Sciatic nerve (tissue), 2 donors: ENCODE measurements around the gene C7orf25. TPM values are rescaled to one million over a fixed set of nuclear protein-coding genes. Genes with fewer than 3 reads are reported as not detected.

Experiments used
- ATAC-seq: fragments of 200-7000 bp; cut with Tn5 transposase; one replicate; pipeline ENCODE4 v1.9.1; 2020; ENCODE audit warnings: mild to moderate bottlenecking, moderate library complexity
- DNase-seq: peaks from one replicate; pipeline ENCODE4 v3.0.0-alpha.2; 2020; ENCODE audit warnings: low spot score
- intact Hi-C: fragments of 100-400 bp; cut with DNase I; formaldehyde crosslinking; loops from one replicate; pipeline ENCODE4 v1.14.2; 2022
- total RNA-seq: library from RNA; stranded (reverse); fragmentation: NEBNext Ultra II Directional; extraction: Animal tissue kit (Norgen Biotek cat#: 25700); gene quantifications from one replicate; pipeline ENCODE4 v1.2.1, GENCODE V29; 2021
- donor health status: DM: no; HTN: no; CAD: no.
- donor health status: DM: no; HTN: no; CAD: no.

C7orf25 gene
- total RNA-seq, 1 donor from 2014 or later, result 10.1 TPM

- intact Hi-C loops, result no loop called here
- ATAC-seq (no peak), DNase-seq (no peak)
Observed at GRCh38 chr7:42931447-42931833, 19.6 kb upstream of the C7orf25 start.

- intact Hi-C loops, result no loop called here
- no peak for ATAC-seq
- DNase-seq, result no peak
Observed at GRCh38 chr7:42930889-42931288, 19.0 kb upstream of the C7orf25 start.

DNA sequence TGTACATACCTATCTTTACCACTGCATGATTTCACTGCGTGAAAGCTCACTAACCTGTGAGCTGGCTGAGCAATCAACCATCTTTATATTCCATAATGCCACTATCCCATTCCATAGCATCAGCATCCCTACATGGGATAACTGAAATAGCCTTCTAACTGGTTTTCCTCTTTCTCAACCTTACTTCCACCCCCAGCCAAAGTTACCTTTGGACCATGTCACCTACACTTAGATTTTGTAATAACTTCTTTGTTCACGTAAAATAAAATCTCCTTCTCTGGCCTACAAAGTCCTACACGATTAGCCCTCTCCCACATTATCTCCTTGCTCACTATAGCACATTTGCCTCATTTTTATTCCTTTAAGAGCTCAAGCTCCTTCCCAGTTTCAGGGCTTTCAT, 17.6 kb upstream of the C7orf25 start:
- intact Hi-C loops, result no loop called here
- DNase-seq, result no peak
- ATAC-seq, result no peak

DNA sequence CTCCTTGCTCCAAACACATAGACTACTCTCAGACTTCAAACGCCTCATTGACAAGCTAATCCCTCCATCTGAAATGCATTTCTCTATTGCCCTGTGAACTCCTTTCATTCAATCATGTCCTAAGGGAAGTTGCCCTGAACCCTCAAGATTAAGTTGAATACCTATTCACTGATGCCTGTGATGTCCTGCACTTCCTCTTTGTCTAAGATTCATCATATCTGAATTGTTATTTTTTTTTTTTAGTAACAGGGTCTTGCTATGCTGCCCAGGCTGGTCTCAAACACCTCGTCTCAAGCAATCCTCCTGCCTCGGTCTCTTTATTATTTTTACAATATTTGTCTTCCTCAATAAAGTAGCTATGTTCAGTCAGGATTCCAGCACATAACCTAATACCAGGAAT, 16.9 kb upstream of the C7orf25 start:
- DNase-seq (no peak), ATAC-seq (no peak)
- intact Hi-C loops, result no loop called here

- intact Hi-C loops, result no loop called here
- ATAC-seq (no peak), DNase-seq (no peak)
Observed at GRCh38 chr7:42926204-42926603, 14.3 kb upstream of the C7orf25 start.

GRCh38 chr7:42925630-42926029, 13.8 kb upstream of the C7orf25 start:
- no peak for ATAC-seq
- intact Hi-C loops, result no loop called here
- DNase-seq, result no peak

DNA sequence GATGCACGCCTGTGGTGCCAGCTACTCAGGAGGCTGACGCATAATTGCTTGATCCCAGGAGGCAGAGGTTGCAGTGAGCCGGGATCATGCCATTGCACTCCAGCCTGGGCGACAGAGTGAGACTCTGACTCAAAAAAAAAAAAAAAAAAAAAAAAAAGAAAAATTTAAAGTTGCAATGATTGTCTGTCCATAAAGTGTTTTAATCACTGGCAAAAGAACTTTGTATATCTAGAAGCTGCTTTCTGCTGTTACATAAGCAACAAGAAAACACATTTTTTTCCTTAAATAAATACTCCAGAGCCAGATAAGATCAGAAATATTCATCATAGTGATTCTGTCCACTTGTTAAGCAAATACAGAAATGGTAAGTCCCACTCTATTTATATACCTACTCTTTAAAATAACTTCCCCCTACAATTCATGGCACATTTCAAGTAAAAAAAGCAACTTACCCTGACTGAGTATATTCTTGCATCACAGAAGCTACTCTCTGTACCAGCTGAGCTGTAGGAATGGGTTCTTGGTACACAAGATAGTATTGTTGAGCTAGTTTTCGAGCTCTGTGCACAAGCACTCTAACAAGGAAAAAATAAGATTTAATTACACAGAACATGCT, 12.5 kb upstream of the C7orf25 start:
- intact Hi-C loops, result no loop called here
- DNase-seq (no peak), ATAC-seq (no peak)

DNA sequence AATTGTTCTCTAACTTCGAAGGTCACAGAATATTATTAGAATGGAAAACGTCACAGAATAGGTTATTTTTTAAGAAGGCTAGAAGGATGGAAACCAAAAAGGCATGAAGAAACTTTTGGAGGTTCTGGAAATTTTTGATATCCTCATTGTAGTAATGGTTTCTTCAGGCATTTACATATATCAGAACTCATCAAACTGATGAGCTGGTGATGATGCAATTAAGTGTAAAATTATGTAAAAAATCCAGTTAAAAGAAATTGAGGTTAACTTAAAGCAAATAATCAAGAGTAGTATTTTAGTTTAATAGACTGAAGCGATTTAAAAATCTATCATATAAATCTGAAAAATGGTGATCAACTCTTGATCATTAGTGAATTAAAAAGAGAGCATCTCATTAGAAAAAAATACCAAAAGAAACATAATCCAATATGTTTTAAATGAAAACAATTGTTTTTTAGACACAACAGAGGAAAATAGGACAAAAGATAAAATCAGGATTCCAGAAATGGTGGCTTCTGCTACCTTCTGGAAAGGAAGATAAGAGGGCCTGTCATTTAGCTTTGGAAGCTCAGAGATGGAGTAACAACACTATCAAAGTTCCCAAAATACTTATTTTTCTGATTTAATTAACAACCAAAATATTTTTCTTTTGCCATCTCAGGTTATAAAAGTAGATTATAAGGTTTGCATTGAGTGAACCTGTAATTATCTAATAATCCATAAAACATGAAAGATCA, 10.3 kb upstream of the C7orf25 start:
- ATAC-seq (no peak), DNase-seq (no peak)
- intact Hi-C loops, result no loop called here

DNA sequence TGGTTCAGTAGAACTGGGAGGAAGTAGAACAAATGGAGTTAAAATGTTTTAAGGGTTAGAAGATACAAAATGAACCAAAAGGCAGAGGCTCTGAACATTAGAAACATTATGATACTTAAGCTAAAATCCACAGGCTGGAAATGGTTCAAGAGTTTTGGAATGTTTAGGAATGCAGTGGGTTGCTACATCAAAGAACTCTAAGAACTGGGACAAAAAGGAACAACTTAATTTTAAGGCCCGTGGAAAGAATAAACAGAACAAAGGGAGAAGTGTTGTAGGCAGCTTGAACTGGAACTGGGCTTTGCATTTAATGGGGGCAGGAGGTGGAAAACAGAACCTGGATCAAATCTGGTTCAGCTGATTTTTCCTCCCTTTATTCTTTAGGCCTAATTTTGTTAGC, 3.5 kb upstream of the C7orf25 start:
- intact Hi-C loops, result no loop called here
- ATAC-seq, result no peak
- DNase-seq, result no peak

GRCh38 chr7:42914421-42915045, 2.7 kb upstream of the C7orf25 start:
- intact Hi-C loops, result no loop called here
- DNase-seq (no peak), ATAC-seq (no peak)

GRCh38 chr7:42914009-42914408, 2.1 kb upstream of the C7orf25 start:
- ATAC-seq, result no peak
- intact Hi-C loops, result no loop called here
- no peak for DNase-seq

DNA sequence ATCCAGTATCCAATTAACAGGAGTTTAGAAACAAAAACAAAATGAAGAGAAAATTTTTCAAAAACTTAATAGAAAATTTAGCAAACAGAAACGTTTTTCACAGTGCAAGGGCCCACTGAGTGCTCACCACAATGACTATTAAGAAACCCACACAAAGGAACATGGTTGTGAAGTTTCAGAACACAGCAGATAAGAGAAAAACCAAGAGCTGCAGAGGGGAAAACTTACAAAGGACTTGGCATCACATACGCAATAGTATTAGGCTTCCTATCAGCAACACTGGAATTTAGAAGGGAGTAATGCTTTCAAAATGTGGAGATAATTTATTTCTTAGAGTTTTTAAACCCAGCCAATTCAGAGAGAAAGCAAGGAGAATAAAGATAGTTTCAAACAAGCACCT, 1.7 kb upstream of the C7orf25 start:
- DNase-seq (no peak), ATAC-seq (no peak)
- intact Hi-C loops, result no loop called here

DNA sequence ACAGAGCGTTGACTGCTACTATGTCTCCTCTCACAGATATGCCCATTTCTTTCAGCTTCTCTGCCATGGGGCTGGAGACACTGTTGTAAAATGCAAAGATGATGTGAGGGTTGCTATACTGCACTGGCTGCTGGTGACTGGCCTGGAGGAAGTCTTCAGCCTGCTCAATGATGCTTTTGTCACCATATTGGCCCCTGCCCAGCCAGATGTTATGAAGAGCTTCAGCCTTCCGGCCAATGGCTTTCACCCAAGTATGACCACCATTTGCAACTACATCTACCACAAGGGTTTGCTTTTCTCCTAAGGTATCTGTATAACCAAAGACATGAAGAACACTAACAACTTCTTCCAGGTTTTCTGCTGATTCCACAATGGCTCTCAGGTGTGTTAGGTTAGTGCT, 1.6 kb downstream of the C7orf25 start:
- intact Hi-C loops, result no loop called here
- no peak for ATAC-seq
- no peak for DNase-seq

DNA sequence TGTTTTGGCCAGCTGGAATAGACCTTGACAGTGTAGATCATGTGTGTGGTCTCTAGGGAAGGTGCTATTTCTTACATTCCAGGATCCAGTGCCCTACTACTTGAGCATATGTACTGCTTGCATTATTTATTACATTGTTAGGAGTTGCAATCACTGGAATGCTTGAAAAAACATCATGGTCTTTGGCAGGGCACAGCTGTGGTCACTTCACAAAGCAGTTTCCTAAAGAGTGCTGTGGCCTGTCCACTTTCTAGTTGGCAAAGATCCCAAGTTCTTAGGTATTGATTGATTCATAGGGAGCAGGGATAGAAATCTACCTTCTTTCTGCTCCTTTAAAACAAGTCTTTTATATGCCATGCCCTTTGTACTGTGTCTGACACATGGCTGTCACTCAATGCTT, 4.6 kb downstream of the C7orf25 start:
- ATAC-seq (no peak), DNase-seq (no peak)
- intact Hi-C loops, result no loop called here

DNA sequence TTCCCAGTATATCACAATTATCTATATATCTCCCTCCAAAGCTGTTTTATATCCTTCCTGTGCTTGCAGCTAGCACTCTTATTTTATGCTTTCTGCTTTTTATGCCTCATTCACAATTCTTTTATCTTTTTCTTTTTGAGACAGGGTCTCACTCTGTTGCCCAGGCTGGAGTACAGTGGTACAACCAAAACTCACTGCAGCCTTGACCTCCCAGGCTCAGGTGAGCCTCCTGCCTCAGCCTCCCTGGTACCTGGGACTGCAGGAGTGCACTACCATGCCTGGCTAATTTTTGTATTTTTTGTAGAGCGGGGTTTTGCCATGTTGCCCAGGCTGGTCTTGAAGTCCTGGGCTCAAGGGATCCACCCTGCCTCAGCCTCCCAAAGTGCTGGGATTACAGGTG, 5.7 kb downstream of the C7orf25 start:
- DNase-seq (no peak), ATAC-seq (no peak)
- intact Hi-C loops, result no loop called here

GRCh38 chr7:42902331-42902730, 9.5 kb downstream of the C7orf25 start:
- intact Hi-C loops, result no loop called here
- no peak for ATAC-seq
- no peak for DNase-seq

GRCh38 chr7:42900842-42901241, 11.0 kb downstream of the C7orf25 start:
- intact Hi-C loops, result no loop called here
- ATAC-seq (no peak), DNase-seq (no peak)

GRCh38 chr7:42893346-42894240, 18.3 kb downstream of the C7orf25 start:
- ATAC-seq (no peak), DNase-seq (no peak)
- intact Hi-C loops, result no loop called here

- intact Hi-C loops, result no loop called here
- no peak for ATAC-seq
- no peak for DNase-seq
Observed at GRCh38 chr7:42886893-42887505, 24.9 kb downstream of the C7orf25 start.
